H9 (cell line): ENCODE results near the gene TRIM27. TPM values are rescaled to one million over a fixed set of nuclear protein-coding genes. Genes with fewer than 3 reads are reported as not detected.

Source experiments
- DNase-seq: peaks from one replicate; pipeline ENCODE4 v3.0.0-alpha.2; 2017
- H2AFZ ChIP-seq: one replicate; pipeline ENCODE4 v1.6.1; 2013; ENCODE audit warnings: mild to moderate bottlenecking, low read length, control low read depth, moderate library complexity
- H2AK5ac ChIP-seq: 2 replicates; pipeline ENCODE4 v1.6.1; 2013; ENCODE audit warnings: low read length, control low read depth, mixed read lengths; ENCODE audit not compliant: insufficient read length
- H2BK120ac ChIP-seq: one replicate; pipeline ENCODE4 v1.6.1; 2013; ENCODE audit warnings: low read depth, mild to moderate bottlenecking, low read length, control low read depth, inconsistent platforms; ENCODE audit not compliant: poor library complexity, severe bottlenecking
- H2BK12ac ChIP-seq: 2 replicates; pipeline ENCODE4 v1.6.1; 2013; ENCODE audit warnings: low read length, control low read depth, mixed read lengths, low read depth; ENCODE audit not compliant: insufficient read length
- H2BK15ac ChIP-seq: 2 replicates; pipeline ENCODE4 v1.6.1; 2013; ENCODE audit warnings: low read depth, low read length, control low read depth
- H2BK20ac ChIP-seq: one replicate; pipeline ENCODE4 v1.6.1; 2013; ENCODE audit warnings: low read depth, mild to moderate bottlenecking, low read length, control low read depth, inconsistent platforms; ENCODE audit not compliant: poor library complexity, severe bottlenecking
- H2BK5ac ChIP-seq: 2 replicates; pipeline ENCODE4 v1.6.1; 2013; ENCODE audit warnings: low read length, control low read depth, mixed read lengths; ENCODE audit not compliant: insufficient read length
- H3K14ac ChIP-seq: 2 replicates; pipeline ENCODE4 v1.6.1; 2013; ENCODE audit warnings: low read length, control low read depth; ENCODE audit not compliant: insufficient read depth
- H3K18ac ChIP-seq: 2 replicates; pipeline ENCODE4 v1.6.1; 2013; ENCODE audit warnings: low read depth, mild to moderate bottlenecking, mixed read lengths, low read length, control low read depth; ENCODE audit not compliant: insufficient read length
- H3K23ac ChIP-seq: 2 replicates; pipeline ENCODE4 v1.6.1; 2013; ENCODE audit warnings: low read length, control low read depth, mixed read lengths, low read depth; ENCODE audit not compliant: insufficient read length
- H3K23me2 ChIP-seq: 2 replicates; pipeline ENCODE4 v1.6.1; 2013; ENCODE audit warnings: low read depth, mild to moderate bottlenecking, mixed read lengths, low read length, control low read depth; ENCODE audit not compliant: insufficient read length, poor library complexity, severe bottlenecking
- H3K27ac ChIP-seq: 2 replicates; pipeline ENCODE4 v1.5.1; 2013; ENCODE audit warnings: low read length, control low read depth, mixed read lengths, low read depth; ENCODE audit not compliant: insufficient read length
- H3K27me3 ChIP-seq: 2 replicates; pipeline ENCODE4 v1.6.1; 2013; ENCODE audit warnings: low read length, control low read depth, inconsistent platforms; ENCODE audit not compliant: insufficient read depth
- H3K4ac ChIP-seq: 2 replicates; pipeline ENCODE4 v1.6.1; 2013; ENCODE audit warnings: low read depth, mild to moderate bottlenecking, control low read depth, inconsistent platforms, low read length, moderate library complexity
- H3K4me1 ChIP-seq: 2 replicates; pipeline ENCODE4 v1.6.1; 2013; ENCODE audit warnings: low read length, control low read depth, inconsistent platforms; ENCODE audit not compliant: insufficient read depth
- H3K4me2 ChIP-seq: 2 replicates; pipeline ENCODE4 v1.6.1; 2013; ENCODE audit warnings: low read length, control low read depth, mixed read lengths; ENCODE audit not compliant: insufficient read length, insufficient read depth
- H3K56ac ChIP-seq: 2 replicates; pipeline ENCODE4 v1.6.1; 2013; ENCODE audit warnings: low read depth, mild to moderate bottlenecking, mixed read lengths, low read length, control low read depth; ENCODE audit not compliant: insufficient read length
- H3K79me1 ChIP-seq: 2 replicates; pipeline ENCODE4 v1.6.1; 2013; ENCODE audit warnings: low read depth, mild to moderate bottlenecking, moderate library complexity, low read length, control low read depth, inconsistent platforms; ENCODE audit not compliant: insufficient read depth, poor library complexity, severe bottlenecking
- H3K79me2 ChIP-seq: 2 replicates; pipeline ENCODE4 v1.6.1; 2013; ENCODE audit warnings: low read length, control low read depth, inconsistent platforms; ENCODE audit not compliant: insufficient read depth
- H3K9ac ChIP-seq: 2 replicates; pipeline ENCODE4 v1.6.1; 2013; ENCODE audit warnings: low read length, control low read depth, mixed read lengths; ENCODE audit not compliant: insufficient read length; ENCODE audit errors: extremely low read depth
- H3K9me3 ChIP-seq: one replicate; pipeline ENCODE4 v1.6.1; 2013; ENCODE audit warnings: low read depth, low read length, inconsistent platforms; ENCODE audit not compliant: control insufficient read depth
- H3T11ph ChIP-seq: one replicate; pipeline ENCODE4 v1.6.1; 2013; ENCODE audit warnings: mild to moderate bottlenecking, low read length, control low read depth, inconsistent platforms
- H4K20me1 ChIP-seq: one replicate; pipeline ENCODE4 v1.6.1; 2013; ENCODE audit not compliant: control insufficient read depth, insufficient read length, insufficient read depth
- H4K5ac ChIP-seq: 2 replicates; pipeline ENCODE4 v1.6.1; 2013; ENCODE audit warnings: low read depth, mild to moderate bottlenecking, mixed read lengths, low read length, control low read depth; ENCODE audit not compliant: insufficient read length
- H4K8ac ChIP-seq: replicated peaks from 2 replicates; pipeline ENCODE4 v1.6.1; 2013; ENCODE audit warnings: low read length, control low read depth, mixed read lengths, low read depth; ENCODE audit not compliant: insufficient read length
- H4K91ac ChIP-seq: 2 replicates; pipeline ENCODE4 v1.6.1; 2013; ENCODE audit warnings: low read depth, mild to moderate bottlenecking, moderate library complexity, mixed read lengths, low read length, control low read depth; ENCODE audit not compliant: insufficient read length
- H3K27ac Mint-ChIP-seq, 3 experiments: 2 replicates in 2 of 3; 3 replicates in 1 of 3; pipeline ENCODE4 v1.8.0; 2020 to 2021; ENCODE audit warnings: mixed read lengths in 3 of 3, mild to moderate bottlenecking in 1 of 3, moderate library complexity in 1 of 3
- H3K27me3 Mint-ChIP-seq: 2 replicates; pipeline ENCODE4 v1.8.0; 2021; ENCODE audit warnings: low read depth, mild to moderate bottlenecking, moderate library complexity, mixed read lengths
- H3K36me3 Mint-ChIP-seq, 3 experiments: 2 replicates in 2 of 3; 3 replicates in 1 of 3; pipeline ENCODE4 v1.8.0; 2020 to 2021; ENCODE audit warnings: low read depth in 3 of 3, mixed read lengths in 3 of 3; ENCODE audit not compliant: insufficient read depth in 1 of 3
- H3K4me1 Mint-ChIP-seq, 2 experiments: 2 replicates each; pipeline ENCODE4 v1.8.0; 2020; ENCODE audit warnings: mixed read lengths in 2 of 2
- H3K4me3 Mint-ChIP-seq, 2 experiments: 2 replicates in 1 of 2; 3 replicates in 1 of 2; pipeline ENCODE4 v1.8.0; 2020 to 2021; ENCODE audit warnings: mild to moderate bottlenecking in 2 of 2, mixed read lengths in 2 of 2, moderate library complexity in 1 of 2
- H3K9me3 Mint-ChIP-seq, 2 experiments: 2 replicates in 1 of 2; 3 replicates in 1 of 2; pipeline ENCODE4 v1.8.0; 2020; ENCODE audit warnings: mild to moderate bottlenecking in 2 of 2, mixed read lengths in 2 of 2, moderate library complexity in 1 of 2
- WGBS: extraction: QIAGEN DNeasy Blood & Tissue Kit; methylation state at CpG from one replicate; pipeline ENCODE4 v1.1.7; 2013; ENCODE audit warnings: missing lambda C conversion rate, low lambda C conversion rate, mixed read lengths; ENCODE audit not compliant: insufficient read length; ENCODE audit errors: extremely low coverage; 5-methylcytosine and 5-hydroxymethylcytosine counted together
- total RNA-seq: library from RNA; stranded (reverse); gene quantifications from 2 replicates; pipeline ENCODE4 v1.2.1, GENCODE V29; 2021
- TF ChIP-seq, protein P1 (sequence below): fragments of 200-600 bp; sonication (generic); conservative IDR thresholded peaks from 3 replicates; pipeline ENCODE4 v1.8.0; 2021; ENCODE audit warnings: antibody characterized with exemption, mild to moderate bottlenecking

The TRIM27 gene
- total RNA-seq, 1 experiment from 2014 or later = 98.2 TPM

DNA sequence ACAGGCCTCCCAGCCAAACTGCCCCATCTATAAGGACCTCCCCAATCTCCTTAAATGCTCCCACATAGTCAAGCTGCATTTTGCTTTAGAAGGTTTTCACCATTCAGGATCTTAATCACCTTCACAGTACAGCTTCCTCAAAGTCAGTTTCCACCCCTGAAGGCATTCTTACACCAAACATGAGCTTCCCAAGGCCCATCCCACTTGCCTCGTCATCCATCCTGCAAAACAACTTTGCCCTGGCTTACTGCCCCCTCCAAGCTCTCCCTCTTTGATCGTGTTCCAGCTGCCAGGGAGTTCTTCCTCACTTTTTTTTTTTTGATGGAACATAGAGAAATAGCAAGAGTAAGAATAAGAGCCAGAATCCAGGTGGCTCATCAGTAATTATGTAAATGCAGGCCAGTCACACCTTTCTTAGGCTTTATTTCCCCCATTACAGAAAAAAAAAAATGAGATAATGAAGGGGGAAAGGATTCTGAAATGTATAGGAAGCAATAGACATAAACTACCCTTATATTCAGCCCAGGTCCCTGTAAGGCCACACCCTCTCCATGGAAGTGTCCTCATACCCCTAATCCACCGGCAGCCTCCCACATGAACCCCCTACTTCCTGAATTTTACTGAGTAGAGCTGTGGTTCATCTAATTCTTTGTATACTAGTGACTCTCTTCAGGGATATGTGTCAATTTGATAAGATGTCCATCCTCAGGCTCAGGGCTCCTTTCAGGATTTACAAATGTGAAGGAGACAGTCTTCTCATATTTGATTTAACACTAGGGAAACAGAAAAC lies 12.7 kb downstream of the TRIM27 start:
- no peak for DNase-seq
- TF ChIP-seq, protein P1, sequence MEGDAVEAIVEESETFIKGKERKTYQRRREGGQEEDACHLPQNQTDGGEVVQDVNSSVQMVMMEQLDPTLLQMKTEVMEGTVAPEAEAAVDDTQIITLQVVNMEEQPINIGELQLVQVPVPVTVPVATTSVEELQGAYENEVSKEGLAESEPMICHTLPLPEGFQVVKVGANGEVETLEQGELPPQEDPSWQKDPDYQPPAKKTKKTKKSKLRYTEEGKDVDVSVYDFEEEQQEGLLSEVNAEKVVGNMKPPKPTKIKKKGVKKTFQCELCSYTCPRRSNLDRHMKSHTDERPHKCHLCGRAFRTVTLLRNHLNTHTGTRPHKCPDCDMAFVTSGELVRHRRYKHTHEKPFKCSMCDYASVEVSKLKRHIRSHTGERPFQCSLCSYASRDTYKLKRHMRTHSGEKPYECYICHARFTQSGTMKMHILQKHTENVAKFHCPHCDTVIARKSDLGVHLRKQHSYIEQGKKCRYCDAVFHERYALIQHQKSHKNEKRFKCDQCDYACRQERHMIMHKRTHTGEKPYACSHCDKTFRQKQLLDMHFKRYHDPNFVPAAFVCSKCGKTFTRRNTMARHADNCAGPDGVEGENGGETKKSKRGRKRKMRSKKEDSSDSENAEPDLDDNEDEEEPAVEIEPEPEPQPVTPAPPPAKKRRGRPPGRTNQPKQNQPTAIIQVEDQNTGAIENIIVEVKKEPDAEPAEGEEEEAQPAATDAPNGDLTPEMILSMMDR = no peak
- H2BK20ac ChIP-seq = no peak overlapping the region
- no peak overlapping the region for H3K4me2 ChIP-seq
- H4K8ac ChIP-seq = no peak overlapping the region
- H3K56ac ChIP-seq = no peak overlapping the region
- H2BK12ac ChIP-seq = no peak overlapping the region
- H2BK15ac ChIP-seq = no peak overlapping the region
- H3K9me3 Mint-ChIP-seq = no peaks in the 10 kb centered on the region
- no peaks in the 10 kb centered on the region for H3K9me3 ChIP-seq
- no peaks in the 10 kb centered on the region for H3K4me1 Mint-ChIP-seq
- H3K23me2 ChIP-seq = no peaks in the 10 kb centered on the region
- H3K27ac Mint-ChIP-seq = peak overlapping the region in 1 of 3 experiments; percentile 46; a peak in 2 of 7 replicates
- H2AK5ac ChIP-seq = no peak overlapping the region
- no peaks in the 10 kb centered on the region for H3K4me1 ChIP-seq
- H2AFZ ChIP-seq = no peak overlapping the region
- H3K14ac ChIP-seq = no peak overlapping the region
- no peaks in the 10 kb centered on the region for H4K20me1 ChIP-seq
- H3K4ac ChIP-seq = no peak overlapping the region
- H3K79me1 ChIP-seq = no peaks in the 10 kb centered on the region
- no peak overlapping the region for H4K5ac ChIP-seq
- H3K79me2 ChIP-seq = no peaks in the 10 kb centered on the region
- no CpG with 5 or more reads among the region's 3 CpGs for WGBS
- no peak overlapping the region for H3K4me3 Mint-ChIP-seq
- H3K9ac ChIP-seq = no peak overlapping the region
- H4K91ac ChIP-seq = no peak overlapping the region
- H3K27me3 ChIP-seq = no peaks in the 10 kb centered on the region
- H3K18ac ChIP-seq = no peak overlapping the region
- H3K36me3 Mint-ChIP-seq = peaks cover 56 to 92% (median 78%) of the 10 kb centered on the region in 3 experiments
- no peak overlapping the region for H2BK120ac ChIP-seq
- H3K27me3 Mint-ChIP-seq = no peaks in the 10 kb centered on the region
- H3T11ph ChIP-seq = no peak overlapping the region
- H2BK5ac ChIP-seq = no peak overlapping the region
- H3K23ac ChIP-seq = no peak overlapping the region
- H3K27ac ChIP-seq = no peak overlapping the region
